Esophagus muscularis mucosa (tissue), 4 donors: Measurements from ENCODE around the gene ZIC5. TPM values are rescaled to one million over a fixed set of nuclear protein-coding genes. Genes with fewer than 3 reads are reported as not detected.
"Not testable (repeated sequence)": the region's sequence is repeated elsewhere in the genome, so short reads cannot be mapped to it uniquely, and the experiment has no call there.

Experiments used
- DNase-seq: peaks from one replicate; pipeline ENCODE4 v3.0.0-alpha.2; 2017; ENCODE audit errors: extremely low spot score
- H3K27ac ChIP-seq, 4 donors: fragments of 200-600 bp; sonication (generic); replicated peaks in 1 of 4; 1 replicate in 3 of 4; 2 replicates in 1 of 4; pipeline ENCODE4 v1.5.1; 2016 to 2019; ENCODE audit warnings: mild to moderate bottlenecking in 1 of 4
- H3K27me3 ChIP-seq, 4 donors: fragments of 200-600 bp; sonication (generic); one replicate each; pipeline versions ENCODE4 v1.5.1 to v1.6.0; 2016 to 2019
- H3K36me3 ChIP-seq, 4 donors: fragments of 200-600 bp; sonication (generic); one replicate each; pipeline ENCODE4 v1.5.1; 2016 to 2019
- H3K4me1 ChIP-seq, 4 donors: fragments of 200-600 bp; sonication (generic); one replicate each; pipeline ENCODE4 v1.5.1; 2016 to 2019
- H3K4me3 ChIP-seq, 4 donors: fragments of 200-600 bp; sonication (generic); 1 replicate in 2 of 4; 2 replicates in 2 of 4; pipeline ENCODE4 v1.5.1; 2016 to 2019; ENCODE audit warnings: mild to moderate bottlenecking in 4 of 4, moderate library complexity in 1 of 4
- H3K9me3 ChIP-seq, 4 donors: fragments of 200-600 bp; sonication (generic); 1 replicate in 3 of 4; 2 replicates in 1 of 4; pipeline ENCODE4 v1.5.1; 2016 to 2019
- CTCF ChIP-seq, 3 experiments: fragments of 200-600 bp in 2 of 3; fragments of 450-650 bp in 1 of 3; sonication (generic) in 2 of 3; IDR thresholded peaks; one replicate each; pipeline ENCODE4 v1.5.1; 2017 to 2019; ENCODE audit warnings: antibody characterized with exemption in 3 of 3, mild to moderate bottlenecking in 2 of 3, moderate library complexity in 1 of 3
- EP300 ChIP-seq: sonication (generic); formaldehyde crosslinking; IDR thresholded peaks from one replicate; pipeline ENCODE4 v1.6.1; 2017; ENCODE audit warnings: antibody characterized with exemption
- POLR2A ChIP-seq: fragments of 450-650 bp; IDR thresholded peaks from one replicate; pipeline ENCODE4 v1.6.1; 2017; ENCODE audit warnings: antibody characterized with exemption, moderate library complexity, mild to moderate bottlenecking, low read depth
- POLR2AphosphoS5 ChIP-seq, 2 donors: sonication (generic); formaldehyde crosslinking; IDR thresholded peaks; one replicate each; pipeline ENCODE4 v1.6.1; 2017; ENCODE audit warnings: antibody characterized with exemption in 2 of 2
- WGBS: methylation state at CpG from one replicate; pipeline ENCODE4 v1.1.5; 2018; 5-methylcytosine and 5-hydroxymethylcytosine counted together
- intact Hi-C: fragments of 100-400 bp; cut with DNase I; formaldehyde crosslinking; loops from one replicate; pipeline ENCODE4 v1.15.1; 2023
- total RNA-seq, 4 donors: library from RNA; depleted of rRNA; stranded (reverse); fragments of >200 nt; gene quantifications; one replicate each; pipeline versions ENCODE4 v1.1.0 to v1.2.1, GENCODE V29; 2016

ZIC5 gene
- total RNA-seq, 4 donors from 2014 or later, result not detected

- H3K9me3 ChIP-seq, result no peaks in the 10 kb centered on the region
- peaks cover 0 to 99% (median 60%) of the 10 kb centered on the region in 4 donors for H3K27me3 ChIP-seq
- no peak for TF ChIP-seq EP300
- 2% methylated on average over 38 of the region's 68 CpGs for WGBS
- H3K36me3 ChIP-seq, result no peaks in the 10 kb centered on the region
- intact Hi-C loops, result no loop called here
- H3K4me1 ChIP-seq, result peaks cover 33 to 53% (median 43%) of the 10 kb centered on the region in 4 donors
- DNase-seq, result no peak
- H3K27ac ChIP-seq, result no peak overlapping the region
- peak overlapping the region; percentile 16 to 41 (median 28) for H3K4me3 ChIP-seq
Measured at GRCh38 chr13:99956473-99957349, 14.9 kb downstream of the ZIC5 start.

DNA sequence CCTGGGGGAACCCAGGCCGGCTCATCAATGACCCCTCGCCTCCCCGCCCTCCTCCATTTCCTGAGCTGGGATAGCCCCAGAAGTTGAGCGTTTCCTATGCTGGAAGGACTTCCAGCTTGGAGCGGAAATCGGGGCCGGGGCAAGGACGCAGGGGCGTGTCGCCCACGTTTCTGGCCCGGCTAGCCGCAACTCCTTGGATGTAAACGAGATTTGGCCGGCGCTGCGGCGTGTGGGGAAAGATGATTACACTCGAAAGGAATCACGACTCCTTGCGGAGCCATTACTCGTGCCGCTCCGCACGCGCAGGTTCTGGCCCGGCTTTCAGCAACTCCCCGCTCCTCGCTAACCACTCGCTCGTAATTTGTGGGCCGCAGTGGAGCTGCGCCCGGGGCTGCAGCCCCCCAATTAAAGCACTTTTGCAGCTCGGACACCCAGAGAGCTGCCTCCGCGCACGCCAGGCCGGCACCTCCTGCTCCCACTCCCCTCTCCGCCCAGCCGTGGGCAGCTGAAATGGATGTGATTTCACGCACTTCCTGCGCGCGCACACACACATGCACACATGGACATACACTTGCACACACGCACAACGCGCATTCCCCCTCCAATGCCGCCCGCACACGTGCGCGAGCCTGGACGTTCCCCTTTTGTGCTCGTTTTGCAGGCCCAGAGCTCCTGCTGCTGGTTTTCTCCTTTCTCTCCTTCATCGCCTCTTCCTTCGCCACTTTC, 15.7 kb downstream of the ZIC5 start:
- H3K9me3 ChIP-seq, result no peaks in the 10 kb centered on the region
- H3K27ac ChIP-seq, result no peak overlapping the region
- H3K4me3 ChIP-seq, result peak overlapping the region; percentile 16 to 41 (median 28)
- intact Hi-C loops, result no loop called here
- H3K4me1 ChIP-seq, result peaks cover 33 to 53% (median 43%) of the 10 kb centered on the region in 4 donors
- WGBS, result 3% methylated on average over 47 of the region's 57 CpGs
- no peaks in the 10 kb centered on the region for H3K36me3 ChIP-seq
- TF ChIP-seq EP300, result no peak
- no peak for TF ChIP-seq POLR2A
- no peak for TF ChIP-seq CTCF (IDR thresholded peaks at IDR 0.05)
- TF ChIP-seq POLR2AphosphoS5 (IDR thresholded peaks at IDR 0.05), result no peak
- peaks cover 0 to 99% (median 56%) of the 10 kb centered on the region in 4 donors for H3K27me3 ChIP-seq
- DNase-seq, result no peak

GRCh38 chr13:99955107-99955746, 16.3 kb downstream of the ZIC5 start:
- H3K9me3 ChIP-seq, result no peaks in the 10 kb centered on the region
- peaks cover 32 to 49% (median 41%) of the 10 kb centered on the region in 4 donors for H3K4me1 ChIP-seq
- H3K27ac ChIP-seq, result no peak overlapping the region
- H3K4me3 ChIP-seq, result peak overlapping the region in 2 of 4 donors; percentile 16 to 33
- no peaks in the 10 kb centered on the region for H3K36me3 ChIP-seq
- TF ChIP-seq POLR2A, result no peak
- no peak for TF ChIP-seq POLR2AphosphoS5 (IDR thresholded peaks at IDR 0.05)
- no peak for TF ChIP-seq CTCF (IDR thresholded peaks at IDR 0.05)
- TF ChIP-seq EP300, result no peak
- intact Hi-C loops, result no loop called here
- H3K27me3 ChIP-seq, result peaks cover 0 to 99% (median 50%) of the 10 kb centered on the region in 4 donors
- 67% methylated on average over 8 of the region's 21 CpGs for WGBS
- DNase-seq, result no peak

- WGBS, result 77% methylated on average over 11 of the region's 14 CpGs
- peaks cover 21 to 30% (median 23%) of the 10 kb centered on the region in 4 donors for H3K4me1 ChIP-seq
- H3K36me3 ChIP-seq, result no peaks in the 10 kb centered on the region
- no peaks in the 10 kb centered on the region for H3K9me3 ChIP-seq
- intact Hi-C loops, result no loop called here
- H3K4me3 ChIP-seq, result no peak overlapping the region
- TF ChIP-seq POLR2AphosphoS5 (IDR thresholded peaks at IDR 0.05) (no peak), CTCF (IDR thresholded peaks at IDR 0.05) (no peak), EP300 (no peak), POLR2A (no peak)
- H3K27me3 ChIP-seq, result peaks cover 0 to 83% (median 31%) of the 10 kb centered on the region in 4 donors
- H3K27ac ChIP-seq, result no peak overlapping the region
- DNase-seq, result no peak
Measured at GRCh38 chr13:99953138-99953755, 18.3 kb downstream of the ZIC5 start.

DNA sequence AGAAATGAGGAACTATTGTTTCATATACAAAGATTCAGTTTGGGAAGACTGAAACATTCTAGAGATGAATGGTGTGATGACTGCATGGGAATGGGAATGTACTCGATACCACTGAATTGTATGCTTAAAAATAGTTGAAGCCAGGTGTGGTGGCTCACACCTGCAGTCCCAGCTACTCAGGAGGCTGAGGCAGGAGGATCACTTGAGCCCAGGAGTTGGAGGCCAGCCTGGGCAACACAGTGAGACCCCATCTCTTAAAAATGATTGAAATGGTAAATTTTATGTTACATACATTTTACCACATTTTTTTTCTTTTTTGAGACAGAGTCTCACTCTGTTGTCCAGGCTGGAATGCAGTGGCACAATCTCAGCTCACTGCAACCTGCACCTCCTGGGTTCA, 19.9 kb downstream of the ZIC5 start:
- 90% methylated on average over 1 of the region's 1 CpG for WGBS
- intact Hi-C loops, H3K27ac ChIP-seq, DNase-seq, H3K36me3 ChIP-seq, H3K4me3 ChIP-seq, H3K9me3 ChIP-seq: not testable (repeated sequence)
- peaks cover 10 to 15% (median 13%) of the 10 kb centered on the region in 4 donors for H3K4me1 ChIP-seq
- peaks cover 0 to 83% (median 15%) of the 10 kb centered on the region in 4 donors for H3K27me3 ChIP-seq
